ENCODE measurements around the gene DNAH6.

DNA sequence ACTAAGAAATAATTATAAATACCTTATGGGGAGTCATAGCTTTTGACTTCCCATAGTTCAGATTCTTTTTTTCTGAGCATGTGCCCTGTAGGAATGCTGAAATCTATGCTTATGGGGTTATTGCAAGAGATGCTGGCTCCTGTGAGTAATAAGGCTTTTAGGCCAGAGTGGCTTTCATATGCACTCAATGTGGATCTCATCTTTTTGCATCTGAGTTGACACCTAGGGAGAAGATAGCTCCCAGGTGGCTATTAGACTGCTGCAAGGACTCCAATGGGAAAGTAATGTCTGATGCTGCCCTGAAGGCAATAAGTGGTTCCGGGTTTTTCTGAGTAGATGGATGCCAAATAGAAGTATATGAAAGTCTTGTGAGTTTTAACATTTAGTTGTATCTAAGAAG lies 21.0 kb downstream of the DNAH6 start:
- TF ChIP-seq, protein P1, sequence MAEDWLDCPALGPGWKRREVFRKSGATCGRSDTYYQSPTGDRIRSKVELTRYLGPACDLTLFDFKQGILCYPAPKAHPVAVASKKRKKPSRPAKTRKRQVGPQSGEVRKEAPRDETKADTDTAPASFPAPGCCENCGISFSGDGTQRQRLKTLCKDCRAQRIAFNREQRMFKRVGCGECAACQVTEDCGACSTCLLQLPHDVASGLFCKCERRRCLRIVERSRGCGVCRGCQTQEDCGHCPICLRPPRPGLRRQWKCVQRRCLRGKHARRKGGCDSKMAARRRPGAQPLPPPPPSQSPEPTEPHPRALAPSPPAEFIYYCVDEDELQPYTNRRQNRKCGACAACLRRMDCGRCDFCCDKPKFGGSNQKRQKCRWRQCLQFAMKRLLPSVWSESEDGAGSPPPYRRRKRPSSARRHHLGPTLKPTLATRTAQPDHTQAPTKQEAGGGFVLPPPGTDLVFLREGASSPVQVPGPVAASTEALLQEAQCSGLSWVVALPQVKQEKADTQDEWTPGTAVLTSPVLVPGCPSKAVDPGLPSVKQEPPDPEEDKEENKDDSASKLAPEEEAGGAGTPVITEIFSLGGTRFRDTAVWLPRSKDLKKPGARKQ (CRISPR knock-in tag; IDR thresholded peaks at IDR 0.05): no peak
- TF ChIP-seq ZNF274 (IDR thresholded peaks at IDR 0.05; ENCODE audit: borderline replicate concordance, low read depth, low read length): no peak
- TF ChIP-seq POLR2AphosphoS5 (IDR thresholded peaks at IDR 0.05; ENCODE audit: control insufficient read depth, insufficient read depth, low read depth, low read length): no peak
- no peak for TF ChIP-seq FOXA3 (CRISPR knock-in tag; conservative IDR thresholded peaks at IDR 0.05 in 1 of 2, IDR thresholded peaks at IDR 0.05 in 1 of 2)
- TF ChIP-seq, protein P2, sequence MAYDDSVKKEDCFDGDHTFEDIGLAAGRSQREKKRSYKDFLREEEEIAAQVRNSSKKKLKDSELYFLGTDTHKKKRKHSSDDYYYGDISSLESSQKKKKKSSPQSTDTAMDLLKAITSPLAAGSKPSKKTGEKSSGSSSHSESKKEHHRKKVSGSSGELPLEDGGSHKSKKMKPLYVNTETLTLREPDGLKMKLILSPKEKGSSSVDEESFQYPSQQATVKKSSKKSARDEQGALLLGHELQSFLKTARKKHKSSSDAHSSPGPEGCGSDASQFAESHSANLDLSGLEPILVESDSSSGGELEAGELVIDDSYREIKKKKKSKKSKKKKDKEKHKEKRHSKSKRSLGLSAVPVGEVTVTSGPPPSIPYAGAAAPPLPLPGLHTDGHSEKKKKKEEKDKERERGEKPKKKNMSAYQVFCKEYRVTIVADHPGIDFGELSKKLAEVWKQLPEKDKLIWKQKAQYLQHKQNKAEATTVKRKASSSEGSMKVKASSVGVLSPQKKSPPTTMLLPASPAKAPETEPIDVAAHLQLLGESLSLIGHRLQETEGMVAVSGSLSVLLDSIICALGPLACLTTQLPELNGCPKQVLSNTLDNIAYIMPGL (CRISPR knock-in tag; IDR thresholded peaks at IDR 0.05): no peak
- TF ChIP-seq MXI1 (IDR thresholded peaks at IDR 0.05; ENCODE audit: low read depth, low read length): no peak
- TF ChIP-seq, protein P3, sequence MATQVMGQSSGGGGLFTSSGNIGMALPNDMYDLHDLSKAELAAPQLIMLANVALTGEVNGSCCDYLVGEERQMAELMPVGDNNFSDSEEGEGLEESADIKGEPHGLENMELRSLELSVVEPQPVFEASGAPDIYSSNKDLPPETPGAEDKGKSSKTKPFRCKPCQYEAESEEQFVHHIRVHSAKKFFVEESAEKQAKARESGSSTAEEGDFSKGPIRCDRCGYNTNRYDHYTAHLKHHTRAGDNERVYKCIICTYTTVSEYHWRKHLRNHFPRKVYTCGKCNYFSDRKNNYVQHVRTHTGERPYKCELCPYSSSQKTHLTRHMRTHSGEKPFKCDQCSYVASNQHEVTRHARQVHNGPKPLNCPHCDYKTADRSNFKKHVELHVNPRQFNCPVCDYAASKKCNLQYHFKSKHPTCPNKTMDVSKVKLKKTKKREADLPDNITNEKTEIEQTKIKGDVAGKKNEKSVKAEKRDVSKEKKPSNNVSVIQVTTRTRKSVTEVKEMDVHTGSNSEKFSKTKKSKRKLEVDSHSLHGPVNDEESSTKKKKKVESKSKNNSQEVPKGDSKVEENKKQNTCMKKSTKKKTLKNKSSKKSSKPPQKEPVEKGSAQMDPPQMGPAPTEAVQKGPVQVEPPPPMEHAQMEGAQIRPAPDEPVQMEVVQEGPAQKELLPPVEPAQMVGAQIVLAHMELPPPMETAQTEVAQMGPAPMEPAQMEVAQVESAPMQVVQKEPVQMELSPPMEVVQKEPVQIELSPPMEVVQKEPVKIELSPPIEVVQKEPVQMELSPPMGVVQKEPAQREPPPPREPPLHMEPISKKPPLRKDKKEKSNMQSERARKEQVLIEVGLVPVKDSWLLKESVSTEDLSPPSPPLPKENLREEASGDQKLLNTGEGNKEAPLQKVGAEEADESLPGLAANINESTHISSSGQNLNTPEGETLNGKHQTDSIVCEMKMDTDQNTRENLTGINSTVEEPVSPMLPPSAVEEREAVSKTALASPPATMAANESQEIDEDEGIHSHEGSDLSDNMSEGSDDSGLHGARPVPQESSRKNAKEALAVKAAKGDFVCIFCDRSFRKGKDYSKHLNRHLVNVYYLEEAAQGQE (IDR thresholded peaks at IDR 0.05; ENCODE audit: borderline replicate concordance): no peak
- TF ChIP-seq, protein P3 (CRISPR knock-in tag; IDR thresholded peaks at IDR 0.05; ENCODE audit: low read depth): no peak
